CD4-positive, alpha-beta T cell treated with Interleukin-15 for 4 hours (primary cell): ENCODE results near the gene ZSCAN21.
A peak's percentile ranks its signal among the peaks of the same experiment; 100 is the strongest.
"Not testable (repeated sequence)": the region's sequence is repeated elsewhere in the genome, so short reads cannot be mapped to it uniquely, and the experiment has no call there.

Experiments
- DNase-seq: peaks from one replicate; pipeline ENCODE4 v3.0.0-alpha.2; 2020; ENCODE audit warnings: low spot score

ZSCAN21 gene

DNA sequence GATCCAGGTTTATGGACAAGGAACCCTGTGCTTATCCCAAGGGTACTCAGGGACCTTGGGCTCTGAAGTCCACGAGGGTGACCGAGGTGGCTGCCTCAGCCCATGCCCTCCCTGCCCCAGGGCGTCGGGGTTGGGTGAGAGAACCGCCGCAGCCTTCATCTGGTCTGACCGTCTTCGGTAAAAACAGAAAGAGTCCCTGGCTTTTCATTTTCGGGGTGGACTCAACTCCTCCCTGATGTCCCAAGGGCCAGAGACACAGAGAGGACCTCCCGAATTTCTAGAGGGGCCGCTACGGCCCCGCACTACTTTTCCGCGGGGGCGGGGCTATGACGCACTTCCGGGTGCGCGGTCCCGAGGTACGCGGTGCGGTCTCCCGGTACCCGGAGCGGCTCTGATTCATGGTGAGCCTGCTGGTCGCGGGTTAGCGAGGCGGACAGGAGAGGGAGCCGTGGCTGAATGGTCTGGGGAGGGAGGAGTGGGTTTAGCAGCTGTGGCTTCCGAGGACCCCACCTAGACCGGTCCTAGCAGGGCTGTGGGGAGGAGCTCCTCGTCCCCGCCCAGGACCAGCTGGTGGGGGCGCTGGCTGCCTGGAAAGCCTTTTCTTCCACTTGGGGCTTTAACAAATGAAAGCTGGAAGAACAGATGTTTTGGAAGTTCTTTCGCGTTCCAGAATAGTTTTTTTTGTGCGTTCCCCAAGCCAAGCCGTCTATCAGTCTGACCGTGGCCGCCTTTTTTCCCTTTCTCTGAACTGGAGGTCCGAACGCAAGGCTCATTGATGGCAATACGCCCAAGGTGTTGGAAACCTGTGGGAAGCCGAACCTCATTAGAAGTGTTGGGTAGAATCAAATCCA lies at the start of gene ZSCAN21:
Gene ZSCAN21, plus strand, starts transcription at position 334 of the 851 bp plus-strand sequence. CDS start 7,233 bp downstream, outside the sequence.
- DNase-seq: peak; percentile 81

DNA sequence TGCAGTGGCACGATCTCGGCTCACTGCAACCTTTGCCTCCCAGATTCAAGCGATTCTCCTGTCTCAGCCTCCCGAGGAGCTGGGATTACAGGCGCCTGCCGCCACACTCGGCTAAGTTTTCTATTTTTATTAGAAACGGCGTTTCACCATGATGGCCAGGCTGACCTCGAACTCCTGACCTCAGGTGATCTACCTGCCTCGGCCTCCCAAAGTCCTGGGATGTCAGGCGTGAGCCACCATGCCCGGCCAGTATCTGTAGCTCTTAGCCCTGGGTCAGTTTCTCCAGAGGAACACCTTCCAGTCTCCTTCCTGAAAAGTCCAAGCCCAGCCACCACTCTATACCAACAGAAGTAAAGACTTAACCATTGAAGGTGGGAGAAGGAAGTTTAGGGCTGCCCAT lies 49.3 kb upstream of the ZSCAN21 start:
- DNase-seq: no peak

DNA sequence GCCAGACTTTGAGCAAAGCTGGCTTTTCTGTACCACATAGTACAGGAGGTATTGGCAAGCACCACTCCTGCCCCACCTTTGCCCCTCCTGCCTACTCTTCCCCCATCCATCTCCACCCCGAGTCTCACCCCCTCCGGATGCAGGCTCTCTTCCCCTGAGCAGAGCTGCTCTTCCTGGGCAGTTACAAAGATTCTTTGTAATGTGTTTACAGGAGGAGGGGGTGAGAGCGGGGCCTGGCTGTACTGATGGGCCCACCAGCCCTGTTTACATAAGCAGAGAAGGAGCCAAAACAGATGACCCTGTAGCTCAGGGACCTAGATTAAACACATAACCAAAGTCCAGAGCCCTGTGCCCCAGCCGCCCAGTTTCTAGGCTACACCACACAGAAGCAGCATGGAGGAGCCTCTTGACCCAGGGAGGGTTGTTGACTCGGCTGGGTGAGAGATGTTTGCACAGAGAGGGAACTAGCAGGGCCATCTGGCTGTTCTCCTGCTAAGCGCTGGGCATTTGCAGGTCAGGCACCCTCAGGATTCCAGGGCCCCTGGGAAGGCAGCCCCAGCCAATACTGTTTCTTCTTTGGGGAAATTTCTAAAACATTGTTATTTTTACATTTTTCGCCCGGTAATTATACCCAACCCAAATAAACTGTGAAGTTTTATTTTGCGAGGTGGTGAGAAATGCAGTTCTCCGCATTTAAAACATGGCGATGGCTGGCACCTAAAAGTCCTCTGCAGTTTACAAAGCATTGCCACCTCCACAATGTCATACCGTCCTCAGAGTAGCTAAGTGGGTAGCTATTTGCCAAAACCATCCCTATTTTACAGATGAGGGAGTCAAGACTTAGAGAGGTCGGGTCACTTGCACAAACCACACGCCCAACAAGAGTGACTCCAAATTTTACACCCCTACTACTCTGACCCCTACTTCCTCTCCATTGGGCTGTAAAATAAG lies 45.6 kb upstream of the ZSCAN21 start:
- no peak for DNase-seq

DNA sequence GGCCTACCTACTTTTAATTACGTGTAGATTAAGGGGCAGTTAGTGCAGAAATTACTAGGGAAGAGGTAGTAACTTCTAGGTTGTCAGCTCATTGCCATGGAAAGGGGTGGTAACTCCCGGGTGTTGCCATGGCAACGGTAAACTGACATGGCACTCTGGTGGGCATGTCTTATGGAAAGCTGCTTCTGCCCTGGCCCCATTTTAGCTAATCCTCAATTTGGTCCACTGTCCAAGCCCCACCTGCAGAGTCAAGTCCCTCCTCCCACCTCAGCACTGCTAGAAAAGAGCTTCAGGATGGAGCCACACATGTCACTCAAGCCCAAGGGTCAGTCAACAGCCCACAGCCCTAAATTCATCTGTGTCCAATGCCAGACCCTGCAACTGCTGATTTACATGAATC lies 41.7 kb upstream of the ZSCAN21 start:
- DNase-seq: no peak

DNA sequence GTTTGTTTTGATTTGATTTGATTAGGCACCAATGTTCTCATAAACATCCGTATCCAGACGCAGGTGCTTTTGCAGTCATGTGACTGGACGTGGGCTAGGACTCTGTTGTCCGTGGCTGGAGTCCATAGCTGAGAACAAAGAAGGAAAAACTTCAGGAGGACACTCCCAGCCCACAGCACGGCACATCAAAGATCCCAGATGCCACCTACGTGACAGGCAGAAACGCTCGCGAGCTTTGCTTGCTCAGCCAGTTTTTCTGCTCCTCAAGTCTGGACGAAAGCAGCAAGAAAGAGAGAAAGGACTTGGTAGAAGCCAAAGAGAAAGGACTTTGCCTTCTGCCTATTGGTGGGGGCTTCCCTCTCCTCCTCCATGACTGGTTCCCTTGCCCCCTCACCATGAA lies 41.0 kb upstream of the ZSCAN21 start:
- DNase-seq: no peak

DNA sequence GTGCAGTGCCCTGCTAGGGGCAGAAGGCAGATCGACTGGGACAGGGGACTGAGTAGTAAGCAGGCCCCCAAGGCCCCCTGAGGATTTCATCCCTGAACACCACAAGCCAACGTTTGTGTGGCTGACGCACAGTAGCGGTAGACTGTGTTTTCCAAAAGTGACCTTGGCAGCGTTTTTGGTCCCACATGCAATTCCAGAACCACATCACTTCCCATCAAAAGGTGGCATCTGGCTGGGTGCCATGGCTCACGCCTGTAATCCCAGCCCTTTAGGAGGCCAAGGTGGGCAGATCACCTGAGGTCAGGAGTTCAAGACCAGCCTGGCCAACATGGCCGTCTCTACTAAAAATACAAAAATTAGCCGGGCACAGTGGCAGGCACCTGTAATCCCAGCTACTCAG lies 39.6 kb upstream of the ZSCAN21 start:
- not testable (repeated sequence) for DNase-seq

DNA sequence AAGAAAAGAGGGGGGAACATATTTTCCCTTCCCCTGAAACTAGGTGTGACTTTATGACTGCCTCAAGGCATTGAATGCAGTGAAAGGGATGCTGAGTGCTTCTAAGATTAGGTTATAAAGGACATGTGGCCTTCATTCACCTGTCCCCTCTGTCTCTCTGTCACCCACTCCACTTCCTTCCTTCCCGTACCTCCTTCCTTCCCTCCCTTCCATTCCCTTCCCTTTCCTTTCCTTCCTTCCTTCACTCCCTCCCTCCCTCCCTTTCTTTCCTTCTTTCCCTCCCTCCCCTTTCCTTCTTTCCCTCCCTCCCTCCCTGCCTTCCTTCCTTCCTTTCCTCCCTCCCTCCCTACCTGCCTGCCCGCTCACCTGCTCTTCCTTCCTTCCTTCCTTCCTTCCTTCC lies 38.7 kb upstream of the ZSCAN21 start:
- no peak for DNase-seq

DNA sequence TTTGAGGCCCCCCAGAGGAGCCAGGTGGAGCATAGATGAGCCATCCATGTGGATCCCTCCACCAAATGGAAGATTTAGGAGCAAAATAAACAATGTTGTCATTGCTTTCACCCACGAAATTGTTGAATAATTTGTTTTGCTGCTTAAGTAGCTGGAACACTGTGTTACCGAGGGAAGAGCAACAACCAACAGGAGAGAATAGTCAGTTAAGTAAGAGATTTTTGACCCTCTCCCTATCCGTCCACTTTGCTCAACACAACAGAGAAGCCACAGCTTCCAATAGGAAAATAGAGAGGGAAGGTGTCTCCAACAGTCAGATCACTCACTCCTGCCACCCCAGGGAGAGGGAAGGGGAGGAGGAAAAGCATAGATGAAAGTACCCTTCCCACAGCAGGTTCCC lies 38.1 kb upstream of the ZSCAN21 start:
- DNase-seq: no peak

DNA sequence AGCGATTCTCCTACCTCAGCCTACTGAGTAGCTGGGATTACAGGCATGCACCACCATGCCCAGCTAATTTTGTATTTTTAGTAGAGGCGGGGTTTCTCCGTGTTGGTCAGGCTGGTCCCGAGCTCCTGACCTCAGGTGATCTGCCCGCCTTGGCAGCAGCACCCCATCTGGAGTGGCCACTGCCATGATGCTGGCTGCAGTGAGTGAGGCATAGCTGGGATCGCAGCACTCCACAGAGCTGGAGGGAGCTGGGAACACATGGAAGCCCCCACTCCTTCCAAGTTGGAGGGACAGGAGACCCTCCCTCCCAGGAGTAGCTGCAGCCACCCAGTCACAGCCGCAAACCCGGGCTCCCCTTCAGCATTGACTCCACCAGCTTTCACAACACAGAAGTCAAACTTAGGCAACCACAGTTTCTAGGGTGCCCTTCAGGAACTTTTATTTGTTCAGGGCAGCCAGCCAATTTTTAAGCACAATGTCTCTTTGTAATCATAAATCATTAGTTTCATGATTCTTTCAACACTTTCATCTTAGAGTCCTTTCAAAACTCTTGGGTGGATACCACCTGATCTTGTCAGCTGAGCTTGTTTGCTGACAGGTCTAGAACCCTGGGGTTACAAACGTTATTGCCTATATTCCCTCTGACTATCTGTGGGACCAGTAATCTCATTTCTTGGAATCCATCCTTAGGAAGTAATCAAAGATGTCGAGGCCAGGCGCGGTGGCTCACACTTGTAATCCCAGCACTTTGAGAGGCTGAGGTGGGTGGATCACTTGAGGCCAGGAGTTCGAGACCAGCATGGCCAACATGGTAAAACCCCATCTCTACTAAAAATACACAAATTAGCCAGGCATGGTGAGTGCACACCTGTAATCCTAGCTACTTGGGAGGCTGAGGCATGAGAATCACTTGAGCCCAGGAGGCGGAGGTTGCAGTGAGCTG lies 36.9 kb upstream of the ZSCAN21 start:
- not testable (repeated sequence) for DNase-seq

DNA sequence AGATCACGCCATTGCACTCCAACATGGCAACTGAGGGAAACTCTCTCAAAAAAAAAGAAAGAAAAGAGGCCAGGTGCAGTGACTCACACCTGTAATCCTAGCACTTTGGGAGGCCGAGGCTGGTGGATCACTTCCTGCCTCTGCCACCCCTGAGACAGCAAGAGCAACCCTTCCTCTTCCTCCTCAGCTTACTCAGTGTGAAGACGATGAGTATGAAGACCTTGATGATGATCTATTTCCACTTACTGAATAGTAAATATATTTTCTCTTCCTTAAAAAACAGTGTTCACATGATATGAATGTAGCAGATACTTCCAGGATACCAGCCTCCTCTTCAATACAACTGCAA lies 36.3 kb upstream of the ZSCAN21 start:
- DNase-seq: peak; percentile 14

DNA sequence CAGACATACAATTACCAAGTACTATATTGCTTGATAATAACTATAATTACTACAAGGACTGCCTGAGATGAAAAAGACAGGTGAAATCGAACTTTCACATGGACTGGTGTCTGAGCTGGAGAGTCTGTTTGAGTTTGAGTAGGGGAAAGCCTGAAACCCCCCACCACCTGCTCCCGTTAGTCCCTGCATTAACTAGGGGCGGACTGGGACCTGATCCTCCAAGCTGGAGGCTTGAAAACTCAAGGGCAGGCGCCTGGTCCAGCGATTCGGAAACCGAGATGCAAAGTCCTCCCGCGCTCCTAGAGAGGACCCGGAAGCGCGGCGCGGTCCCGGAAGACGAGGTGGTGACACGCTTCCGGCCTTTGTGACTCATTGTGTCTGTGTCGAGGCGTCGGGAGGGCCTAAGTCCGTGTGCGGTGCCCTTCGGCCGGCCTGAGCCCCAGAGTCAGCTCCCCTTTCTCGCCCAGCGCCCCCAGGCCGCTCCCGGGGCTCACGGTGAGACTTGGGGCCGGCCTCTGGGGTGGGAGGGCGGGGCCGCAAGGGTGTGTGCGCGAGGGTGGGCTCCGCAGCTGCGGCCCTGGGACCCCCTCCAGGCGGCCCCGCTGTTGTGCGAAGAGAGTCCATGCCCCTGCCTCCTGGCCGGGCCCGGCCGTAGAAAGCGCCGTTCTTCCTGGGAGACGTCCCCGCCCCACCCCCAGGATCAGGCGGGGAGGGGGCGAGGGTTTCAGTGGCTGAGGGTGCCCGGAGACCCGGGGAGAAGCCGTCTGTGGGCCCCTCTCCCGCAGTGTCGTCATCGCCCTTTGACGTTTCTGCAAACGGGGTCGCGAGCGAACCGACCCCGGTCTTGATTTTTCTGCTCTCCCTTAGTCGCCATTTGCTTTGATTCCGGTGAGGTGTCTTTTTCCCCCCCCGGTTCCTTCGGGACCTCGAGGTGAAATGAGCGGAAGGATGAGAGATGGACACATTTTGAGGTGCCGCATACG lies 34.1 kb upstream of the ZSCAN21 start, which contains the start of gene ZKSCAN1:
Gene ZKSCAN1, plus strand, starts transcription at position 365 of the 983 bp plus-strand sequence. CDS start 7,911 bp downstream, outside the sequence.
- DNase-seq: peak; percentile 87

DNA sequence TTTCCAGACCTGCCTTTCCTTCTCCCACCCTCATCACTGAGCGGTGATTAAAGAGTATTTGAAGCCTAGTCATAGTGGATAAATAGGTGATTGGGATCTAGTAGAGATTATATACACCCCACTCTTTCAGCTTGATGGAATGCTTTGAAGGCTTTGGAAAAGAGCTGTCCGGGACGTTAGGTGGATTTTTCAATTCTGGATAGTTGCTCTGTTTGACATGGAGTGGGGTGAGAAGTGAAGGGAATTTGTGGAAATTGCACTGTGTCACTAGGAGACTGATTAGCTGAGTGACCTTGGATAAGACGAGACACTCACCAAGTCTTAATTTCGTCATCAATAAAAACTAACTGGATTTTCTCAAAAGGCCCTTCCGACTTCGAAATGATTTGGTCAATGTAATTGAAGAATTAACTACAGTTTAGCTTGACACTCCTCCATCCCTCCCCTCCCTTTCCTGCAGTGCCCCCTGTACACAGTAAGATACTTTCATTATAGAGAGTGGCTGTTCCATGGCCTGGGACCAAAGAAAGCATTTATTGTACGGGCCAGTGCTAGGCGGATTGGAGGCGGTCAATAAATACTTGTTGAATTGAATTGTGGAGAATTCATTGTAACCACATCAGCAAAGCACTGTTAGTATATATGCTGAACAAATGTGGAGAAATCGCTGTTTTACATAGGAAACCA lies 33.2 kb upstream of the ZSCAN21 start:
- no peak for DNase-seq

DNA sequence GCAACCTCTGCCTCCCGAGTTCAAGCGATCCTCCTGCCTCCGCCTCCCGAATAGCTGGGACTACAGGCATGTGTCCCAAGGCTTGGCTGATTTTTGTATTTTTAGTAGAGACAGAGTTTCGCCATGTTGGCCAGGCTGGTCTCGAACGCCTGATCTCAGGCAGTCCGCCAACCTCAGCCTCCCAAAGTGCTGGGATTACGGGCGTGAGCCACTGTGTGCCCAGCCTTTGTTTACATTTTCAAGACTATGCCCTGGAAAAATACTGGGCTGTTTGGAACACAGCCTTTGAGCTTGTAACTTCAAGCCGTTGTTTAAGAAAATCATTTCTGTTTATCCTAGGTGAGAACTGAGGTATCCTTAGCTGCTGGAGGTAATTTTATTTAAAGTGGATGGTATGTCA lies 32.3 kb upstream of the ZSCAN21 start:
- no peak for DNase-seq

DNA sequence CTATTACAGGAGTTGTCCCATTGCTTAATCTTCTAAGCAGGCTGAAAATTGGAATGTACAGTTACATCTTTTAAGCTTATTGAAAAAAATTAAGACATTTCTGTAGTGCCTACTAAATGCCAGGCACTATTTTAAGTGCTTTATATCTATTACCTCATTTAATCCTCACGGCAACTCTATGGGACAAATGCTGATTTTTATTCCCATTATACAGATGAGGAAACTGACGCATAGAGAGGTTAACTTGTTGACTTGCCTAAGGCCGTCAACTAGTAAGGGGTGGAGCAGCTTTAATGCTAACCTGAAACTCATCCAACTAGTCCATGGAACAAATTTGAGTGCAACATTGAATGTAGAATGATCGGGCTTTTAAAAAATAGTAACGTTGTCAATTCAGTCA lies 31.7 kb upstream of the ZSCAN21 start:
- no peak for DNase-seq

DNA sequence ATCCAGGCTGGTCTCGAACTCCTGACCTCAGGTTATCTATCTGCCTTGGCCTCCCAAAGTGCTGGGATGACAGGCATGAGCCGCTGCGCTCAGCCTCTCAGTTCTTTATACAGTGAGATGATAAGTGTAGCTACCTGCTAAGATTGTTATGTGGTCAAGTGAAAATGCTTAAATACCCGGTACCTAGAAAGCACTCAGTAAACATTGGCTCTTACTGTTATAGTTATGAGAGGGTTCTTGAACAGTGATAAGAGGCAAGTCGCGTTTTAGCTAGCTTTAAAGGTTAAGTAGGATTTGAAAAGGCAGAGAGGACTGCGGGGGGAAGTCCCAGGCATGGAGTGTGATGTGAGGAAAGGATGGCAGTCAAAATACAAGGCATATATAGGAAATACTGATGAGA lies 29.7 kb upstream of the ZSCAN21 start:
- no peak for DNase-seq

DNA sequence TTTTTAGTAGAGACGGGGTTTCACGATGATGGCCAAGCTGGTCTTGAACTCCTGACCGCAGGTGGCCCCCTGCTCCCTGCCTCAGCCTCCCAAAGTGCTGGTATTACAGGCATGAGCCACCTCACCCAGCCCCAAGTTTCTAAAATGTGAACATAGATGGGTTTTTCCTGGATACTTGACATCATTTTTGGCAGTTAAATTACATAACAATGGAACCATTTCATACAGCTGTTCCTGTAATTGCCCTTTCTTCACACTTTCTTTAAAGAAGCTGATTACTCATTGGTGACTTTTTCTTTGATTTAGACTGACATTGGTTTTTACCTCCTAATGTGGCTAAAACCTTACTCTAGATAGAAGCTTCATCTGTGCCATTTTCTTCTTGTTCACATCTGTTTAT lies 28.3 kb upstream of the ZSCAN21 start:
- no peak for DNase-seq

DNA sequence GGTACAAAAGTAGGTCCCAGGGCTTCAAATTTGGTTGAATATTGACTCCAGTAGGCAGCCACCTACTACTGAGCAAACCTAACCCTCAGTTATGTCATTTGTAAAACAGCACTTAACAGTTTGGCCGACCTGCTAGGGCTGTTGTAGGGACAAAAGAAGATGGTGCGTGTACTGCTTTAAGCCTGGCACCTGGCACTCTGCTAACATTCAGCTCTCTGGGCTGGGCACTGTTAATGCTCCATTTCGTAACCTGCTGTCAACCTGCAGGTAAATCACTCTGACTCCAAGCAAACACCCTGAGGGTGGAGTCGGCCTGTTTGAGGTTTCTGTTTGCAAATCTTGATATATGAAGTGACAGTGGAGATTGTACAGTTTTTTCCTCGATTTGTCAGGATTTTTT lies 27.0 kb upstream of the ZSCAN21 start:
- DNase-seq: no peak

DNA sequence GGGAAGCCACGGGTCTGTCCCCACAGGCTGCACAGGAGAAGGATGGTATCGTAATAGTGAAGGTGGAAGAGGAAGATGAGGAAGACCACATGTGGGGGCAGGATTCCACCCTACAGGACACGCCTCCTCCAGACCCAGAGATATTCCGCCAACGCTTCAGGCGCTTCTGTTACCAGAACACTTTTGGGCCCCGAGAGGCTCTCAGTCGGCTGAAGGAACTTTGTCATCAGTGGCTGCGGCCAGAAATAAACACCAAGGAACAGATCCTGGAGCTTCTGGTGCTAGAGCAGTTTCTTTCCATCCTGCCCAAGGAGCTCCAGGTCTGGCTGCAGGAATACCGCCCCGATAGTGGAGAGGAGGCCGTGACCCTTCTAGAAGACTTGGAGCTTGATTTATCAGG lies 26.0 kb upstream of the ZSCAN21 start:
- DNase-seq: no peak

DNA sequence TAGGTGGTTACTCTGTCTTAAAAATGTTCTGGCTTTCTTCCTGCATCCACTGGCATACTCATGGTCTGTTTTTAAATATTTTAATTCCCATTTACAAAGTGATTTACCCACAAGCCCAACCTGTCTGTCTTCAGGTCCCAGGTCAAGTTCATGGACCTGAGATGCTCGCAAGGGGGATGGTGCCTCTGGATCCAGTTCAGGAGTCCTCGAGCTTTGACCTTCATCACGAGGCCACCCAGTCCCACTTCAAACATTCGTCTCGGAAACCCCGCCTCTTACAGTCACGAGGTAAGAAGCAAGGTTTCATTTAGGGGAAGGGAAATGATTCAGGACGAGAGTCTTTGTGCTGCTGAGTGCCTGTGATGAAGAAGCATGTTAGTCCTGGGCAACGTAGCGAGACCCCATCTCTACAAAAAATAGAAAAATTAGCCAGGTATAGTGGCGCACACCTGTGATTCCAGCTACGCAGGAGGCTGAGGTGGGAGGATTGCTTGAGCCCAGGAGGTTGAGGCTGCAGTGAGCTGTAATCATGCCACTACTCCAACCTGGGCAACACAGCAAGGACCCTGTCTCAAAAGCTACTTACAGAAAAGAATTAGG lies 25.5 kb upstream of the ZSCAN21 start:
- DNase-seq: no peak

DNA sequence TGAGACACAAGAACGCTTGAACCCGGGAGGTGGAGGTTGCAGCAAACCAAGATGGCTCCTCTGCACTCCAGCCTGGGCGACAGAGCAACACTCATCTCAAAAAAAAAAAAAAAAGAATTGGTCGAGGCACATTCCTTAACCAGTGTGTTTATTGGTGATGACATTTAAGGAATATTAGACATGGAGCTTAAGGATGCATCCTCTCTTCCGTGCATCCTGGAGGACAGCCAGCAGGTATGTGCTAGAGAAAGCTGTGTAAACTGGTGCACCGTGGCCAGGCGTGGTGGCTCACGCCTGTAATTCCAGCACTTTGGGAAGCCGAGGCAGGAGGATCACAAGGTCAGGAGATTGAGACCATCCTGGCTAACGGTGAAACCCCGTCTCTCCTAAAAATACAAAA lies 22.4 kb upstream of the ZSCAN21 start:
- DNase-seq: no peak
